ENCODE measurements around the gene ARHGAP45.
A peak's percentile ranks its signal among the peaks of the same experiment; 100 is the strongest.

ARHGAP45 gene

DNA sequence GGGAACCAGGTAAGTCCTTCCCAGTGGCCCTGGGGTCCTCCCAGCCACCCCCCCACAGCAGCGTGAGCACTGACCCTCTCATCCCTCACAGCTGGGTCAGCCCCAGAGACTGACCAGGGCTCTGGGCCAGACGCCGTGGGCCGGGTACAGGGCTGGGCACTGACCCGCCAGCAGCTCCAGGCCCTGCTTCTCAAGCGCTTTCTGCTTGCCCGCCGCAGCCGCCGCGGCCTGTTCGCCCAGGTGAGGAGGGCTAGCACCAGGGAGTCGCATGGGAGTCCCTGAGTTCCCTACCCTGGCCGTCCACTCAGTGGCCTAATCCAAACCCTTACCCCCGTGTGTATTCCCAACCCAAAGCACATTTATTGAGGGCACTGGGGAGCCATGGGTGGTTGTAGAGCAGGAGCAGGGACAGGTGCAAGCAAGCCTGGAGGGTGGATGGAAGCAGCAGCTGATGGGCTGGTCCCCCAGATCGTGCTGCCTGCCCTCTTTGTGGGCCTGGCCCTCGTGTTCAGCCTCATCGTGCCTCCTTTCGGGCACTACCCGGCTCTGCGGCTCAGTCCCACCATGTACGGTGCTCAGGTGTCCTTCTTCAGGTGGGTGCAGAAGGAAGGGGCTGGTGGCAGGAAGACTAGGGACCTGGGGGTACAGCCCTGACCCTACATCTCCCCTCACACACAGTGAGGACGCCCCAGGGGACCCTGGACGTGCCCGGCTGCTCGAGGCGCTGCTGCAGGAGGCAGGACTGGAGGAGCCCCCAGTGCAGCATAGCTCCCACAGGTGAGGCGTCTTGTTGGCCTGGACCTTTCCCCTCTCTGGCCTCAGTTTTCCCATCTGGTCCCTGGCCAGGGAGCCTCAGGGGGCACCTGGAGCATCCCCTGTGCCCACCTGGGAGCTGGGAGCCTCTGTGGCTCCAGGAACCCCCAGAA lies 12.6 kb upstream of the ARHGAP45 start:
- DNase-seq, result no peak

- no peak for DNase-seq
These were observed 11.9 kb upstream of the ARHGAP45 start for GRCh38 chr19:1055028-1055425.

DNA sequence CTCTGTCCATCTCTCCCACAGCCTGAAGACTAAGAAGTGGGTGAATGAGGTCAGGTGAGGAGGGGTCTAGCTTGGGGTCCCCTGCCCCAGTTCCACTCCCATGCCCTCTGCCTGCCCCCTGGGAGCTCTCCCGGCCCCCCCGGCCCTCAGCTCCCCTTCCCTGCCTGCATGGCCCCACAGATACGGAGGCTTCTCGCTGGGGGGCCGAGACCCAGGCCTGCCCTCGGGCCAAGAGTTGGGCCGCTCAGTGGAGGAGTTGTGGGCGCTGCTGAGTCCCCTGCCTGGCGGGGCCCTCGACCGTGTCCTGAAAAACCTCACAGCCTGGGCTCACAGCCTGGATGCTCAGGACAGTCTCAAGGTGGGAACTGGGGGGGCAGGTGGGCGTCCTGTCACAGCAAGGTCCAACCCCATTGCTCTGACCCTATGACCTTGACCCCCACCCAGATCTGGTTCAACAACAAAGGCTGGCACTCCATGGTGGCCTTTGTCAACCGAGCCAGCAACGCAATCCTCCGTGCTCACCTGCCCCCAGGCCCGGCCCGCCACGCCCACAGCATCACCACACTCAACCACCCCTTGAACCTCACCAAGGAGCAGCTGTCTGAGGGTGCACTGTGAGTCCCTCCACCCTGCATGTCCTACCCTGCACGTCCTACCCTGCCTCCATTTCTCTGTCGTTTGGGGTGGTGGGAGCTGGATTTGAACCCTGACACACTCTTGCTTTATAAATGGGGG lies 10.9 kb upstream of the ARHGAP45 start:
- DNase-seq, result no peak

- peak; percentile 46 for DNase-seq
These were observed 9.7 kb upstream of the ARHGAP45 start for GRCh38 chr19:1057176-1057855.

DNA sequence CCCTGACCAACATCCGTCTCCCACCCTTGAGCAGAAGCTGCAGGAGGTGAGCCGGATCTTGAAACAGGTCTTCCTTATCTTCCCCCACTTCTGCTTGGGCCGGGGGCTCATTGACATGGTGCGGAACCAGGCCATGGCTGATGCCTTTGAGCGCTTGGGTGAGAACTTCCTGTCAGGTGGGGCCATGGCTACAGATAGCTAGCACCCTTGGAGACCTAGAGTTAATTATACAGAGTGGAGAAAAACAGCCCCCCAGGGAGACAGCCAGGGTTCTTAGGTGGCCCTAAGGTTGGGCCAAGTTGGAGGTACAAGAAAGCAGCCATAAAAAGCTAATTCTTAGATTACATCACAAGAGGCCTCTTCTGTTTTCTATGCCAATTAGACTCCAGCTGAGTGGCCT lies 8.9 kb upstream of the ARHGAP45 start:
- no peak for DNase-seq

- DNase-seq, result no peak
These were observed 6.3 kb upstream of the ARHGAP45 start for GRCh38 chr19:1060689-1061088.

DNA sequence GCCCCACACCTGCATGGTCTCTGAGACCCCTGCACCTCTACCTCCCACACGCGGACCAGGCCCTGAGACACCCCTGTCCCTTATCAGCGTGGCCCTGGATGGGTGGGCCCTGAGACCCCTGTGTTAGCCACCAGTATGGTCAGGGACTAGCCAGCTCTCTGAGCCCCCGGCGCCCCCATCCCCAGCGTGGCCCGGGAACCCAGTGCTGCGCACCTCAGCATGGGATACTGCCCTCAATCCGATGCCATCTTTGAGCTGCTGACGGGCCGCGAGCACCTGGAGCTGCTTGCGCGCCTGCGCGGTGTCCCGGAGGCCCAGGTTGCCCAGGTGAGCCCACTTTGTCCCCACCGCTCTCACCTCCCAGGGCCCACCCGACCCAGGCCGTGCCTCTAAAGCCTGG lies 5.0 kb upstream of the ARHGAP45 start:
- DNase-seq, result no peak

DNA sequence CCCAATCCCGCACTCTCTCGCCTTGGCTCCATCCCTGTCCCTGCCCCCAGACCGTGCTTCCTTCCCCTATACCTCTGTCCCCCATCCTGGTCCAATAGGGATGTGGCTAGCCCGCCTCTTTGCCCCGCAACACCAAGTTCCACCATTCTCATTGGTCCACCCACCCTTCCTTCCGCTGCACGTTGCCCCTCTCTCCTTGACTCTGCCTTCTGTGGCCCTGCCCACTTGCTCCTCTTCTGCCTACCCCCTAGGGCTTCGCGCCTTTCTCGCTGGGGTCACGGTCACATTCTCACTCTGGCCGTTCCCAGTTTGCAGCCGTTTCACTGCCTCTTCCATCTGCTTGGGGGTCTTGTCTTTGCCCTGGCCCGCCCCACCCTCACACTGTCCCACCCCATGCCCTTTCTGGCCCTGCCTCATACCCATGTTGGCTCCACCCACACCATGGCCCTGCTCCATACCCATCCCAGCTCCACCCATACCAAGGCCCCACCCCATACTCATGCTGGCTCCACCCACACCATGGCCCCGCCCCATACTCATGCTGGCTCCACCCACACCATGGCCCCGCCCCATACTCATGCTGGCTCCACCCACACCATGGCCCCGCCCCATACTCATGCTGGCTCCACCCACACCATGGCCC lies 4.5 kb upstream of the ARHGAP45 start:
- DNase-seq, result no peak

DNA sequence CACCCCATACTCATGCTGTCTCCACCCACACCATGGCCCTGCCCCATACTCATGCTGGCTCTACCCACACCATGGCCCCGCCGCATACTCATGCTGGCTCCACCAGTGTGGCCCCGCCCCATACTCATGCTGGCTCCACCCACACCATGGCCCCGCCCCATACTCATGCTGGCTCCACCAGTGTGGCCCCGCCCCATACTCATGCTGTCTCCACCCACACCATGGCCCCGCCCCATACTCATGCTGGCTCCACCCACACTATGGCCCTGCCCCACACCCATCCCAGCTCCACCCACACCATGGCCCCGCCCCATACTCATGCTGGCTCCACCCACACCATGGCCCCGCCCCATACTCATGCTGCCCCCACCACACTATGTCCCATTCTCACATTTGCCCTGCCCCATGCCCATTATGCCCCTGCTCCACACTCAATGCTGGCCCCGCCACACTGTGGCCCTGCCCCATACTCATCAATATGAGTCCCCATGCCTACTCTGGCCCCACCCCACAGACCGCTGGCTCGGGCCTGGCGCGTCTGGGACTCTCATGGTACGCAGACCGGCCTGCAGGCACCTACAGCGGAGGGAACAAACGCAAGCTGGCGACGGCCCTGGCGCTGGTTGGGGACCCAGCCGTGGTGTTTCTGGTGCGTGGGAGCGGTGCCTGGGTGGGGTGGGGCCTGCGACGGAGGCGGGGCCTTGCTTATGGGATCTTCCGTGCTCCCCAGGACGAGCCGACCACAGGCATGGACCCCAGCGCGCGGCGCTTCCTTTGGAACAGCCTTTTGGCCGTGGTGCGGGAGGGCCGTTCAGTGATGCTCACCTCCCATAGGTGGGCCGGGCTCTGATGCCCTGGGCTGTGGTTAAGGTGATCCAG lies 3.7 kb upstream of the ARHGAP45 start:
- peak; percentile 77 for DNase-seq

DNA sequence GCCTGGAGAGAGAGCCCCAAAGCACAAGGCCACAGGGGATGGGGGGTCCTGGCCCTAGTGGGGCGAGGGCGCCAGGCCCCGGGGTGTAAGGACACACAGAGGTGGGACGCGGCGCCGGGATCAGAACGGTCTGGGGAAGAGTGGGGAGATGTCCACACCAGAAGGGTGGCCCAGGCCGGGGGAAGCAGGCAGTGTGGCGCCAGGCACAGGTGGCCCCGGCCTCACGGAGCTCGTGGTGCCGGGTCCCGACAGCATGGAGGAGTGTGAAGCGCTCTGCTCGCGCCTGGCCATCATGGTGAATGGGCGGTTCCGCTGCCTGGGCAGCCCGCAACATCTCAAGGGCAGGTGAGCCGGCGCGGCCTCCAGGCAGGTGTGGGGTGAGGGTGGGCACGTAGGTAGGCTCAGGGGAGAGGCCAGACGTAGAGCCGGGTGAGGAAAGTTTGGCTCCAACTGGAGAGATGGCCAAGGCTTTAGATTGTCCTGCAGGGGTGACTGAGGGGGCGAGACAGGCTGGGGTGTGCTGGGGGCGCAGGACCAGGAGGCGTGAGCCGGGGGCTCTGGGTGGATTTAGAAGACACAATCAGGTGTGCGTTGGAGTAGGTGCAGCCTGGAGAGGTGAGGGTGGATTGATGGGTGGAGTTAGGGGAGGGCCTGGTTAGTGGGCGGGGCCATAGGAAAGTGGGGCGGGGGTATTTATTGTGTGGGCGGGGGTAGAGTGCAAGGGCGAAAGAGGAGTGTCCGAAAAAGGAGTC lies 2.9 kb upstream of the ARHGAP45 start:
- DNase-seq, result no peak

DNA sequence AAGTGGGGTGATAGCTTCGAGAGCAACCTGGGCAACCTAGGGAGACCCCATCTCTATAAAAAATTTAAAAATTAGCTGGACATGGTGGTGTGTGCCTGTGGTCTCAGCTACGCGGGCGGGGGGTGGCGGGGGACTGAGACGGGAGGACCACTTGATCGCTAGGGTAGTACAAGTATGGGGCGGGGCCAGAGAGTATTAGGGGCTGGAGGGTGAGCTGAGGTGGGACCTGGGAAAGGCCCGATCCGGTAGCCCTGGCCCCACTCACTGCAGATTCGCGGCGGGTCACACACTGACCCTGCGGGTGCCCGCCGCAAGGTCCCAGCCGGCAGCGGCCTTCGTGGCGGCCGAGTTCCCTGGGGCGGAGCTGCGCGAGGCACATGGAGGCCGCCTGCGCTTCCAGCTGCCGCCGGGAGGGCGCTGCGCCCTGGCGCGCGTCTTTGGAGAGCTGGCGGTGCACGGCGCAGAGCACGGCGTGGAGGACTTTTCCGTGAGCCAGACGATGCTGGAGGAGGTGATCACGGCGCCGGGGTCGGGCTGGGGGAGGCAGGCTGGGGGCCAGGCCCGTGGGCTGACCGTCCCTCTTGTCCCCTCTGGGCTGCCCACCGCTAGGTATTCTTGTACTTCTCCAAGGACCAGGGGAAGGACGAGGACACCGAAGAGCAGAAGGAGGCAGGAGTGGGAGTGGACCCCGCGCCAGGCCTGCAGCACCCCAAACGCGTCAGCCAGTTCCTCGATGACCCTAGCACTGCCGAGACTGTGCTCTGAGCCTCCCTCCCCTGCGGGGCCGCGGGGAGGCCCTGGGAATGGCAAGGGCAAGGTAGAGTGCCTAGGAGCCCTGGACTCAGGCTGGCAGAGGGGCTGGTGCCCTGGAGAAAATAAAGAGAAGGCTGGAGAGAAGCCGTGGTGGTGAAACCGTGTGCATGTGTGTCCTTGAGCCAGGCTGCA lies 2.0 kb upstream of the ARHGAP45 start:
- peak; percentile 81 for DNase-seq

DNA sequence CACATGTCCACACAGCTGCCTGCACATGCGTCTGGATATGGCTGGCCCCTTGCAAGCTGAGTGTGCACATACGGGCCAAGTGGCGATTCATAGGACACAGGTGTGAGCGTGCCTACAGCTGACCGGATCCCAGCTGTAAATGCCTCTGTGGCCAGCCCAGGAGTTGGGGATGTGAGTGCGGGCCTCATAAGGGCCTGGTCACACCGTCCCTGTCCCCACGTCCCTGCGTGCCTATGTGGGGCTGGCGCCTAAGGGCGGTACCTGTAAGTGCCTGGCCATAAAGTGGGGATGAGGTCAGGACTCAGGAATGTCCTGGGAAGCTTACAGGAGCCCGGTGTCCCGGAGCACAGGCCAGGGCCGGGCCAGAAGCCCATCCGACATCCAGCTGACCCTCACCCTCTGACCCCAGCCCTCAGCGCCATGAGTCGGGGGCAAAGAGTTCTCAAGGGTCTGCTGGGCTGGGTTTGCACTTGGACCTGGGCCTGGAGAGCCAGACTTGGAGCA lies 1.3 kb upstream of the ARHGAP45 start:
- DNase-seq, result no peak

GRCh38 chr19:1066251-1066747 lies 668 bp upstream of the ARHGAP45 start:
- DNase-seq, result no peak

- no peak for DNase-seq
These were observed 482 bp downstream of the ARHGAP45 start for GRCh38 chr19:1067341-1067957.

- DNase-seq, result peak; percentile 63
These were observed 1.3 kb downstream of the ARHGAP45 start for GRCh38 chr19:1068009-1069001.

- DNase-seq, result peak; percentile 94
These were observed 2.2 kb downstream of the ARHGAP45 start for GRCh38 chr19:1069009-1069779.

GRCh38 chr19:1070576-1070930 lies 3.6 kb downstream of the ARHGAP45 start:
- no peak for DNase-seq

Measured in inflammatory macrophage treated with lipopolysaccharide for 4 hours (primary cell).